HepG2 (cell line): Measurements from ENCODE around the gene SLC6A6. TPM values are rescaled to one million over a fixed set of nuclear protein-coding genes. Genes with fewer than 3 reads are reported as not detected.

Source experiments
- ATAC-seq: fragments of 200-7000 bp; cut with Tn5 transposase; 3 replicates; pipeline ENCODE4 v1.9.1; 2020; ENCODE audit warnings: mild to moderate bottlenecking, moderate library complexity
- BruUV-seq: library from RNA; stranded (reverse); fragments of 400-500 nt; replicated peaks from 2 replicates; lab custom pipeline; 2021; lab: Mats Ljungman, UMichigan
- CTCF ChIA-PET: fragments of 300-600 bp; formaldehyde crosslinking; extraction: SDS; loops from one replicate; lab custom pipeline; 2021; ENCODE audit warnings: low total read pairs, inconsistent platforms, low intra/inter-chr PET ratio; lab: Yijun Ruan, JAX
- POLR2A ChIA-PET: fragments of 350-600 bp; sonication (Branson Sonifier 250); formaldehyde crosslinking; loops from one replicate; lab custom pipeline; 2020; ENCODE audit warnings: antibody characterized with exemption, inconsistent platforms; lab: Yijun Ruan, JAX
- DNase-seq: peaks from one replicate; pipeline ENCODE4 v3.0.0-alpha.2; 2015; ENCODE audit warnings: low spot score
- FAIRE-seq: peaks from 3 replicates; lab custom pipeline; 2011; peaks lifted over from hg19 to GRCh38; lab: Jason Lieb, UNC
- H2AFZ ChIP-seq: one replicate; pipeline ENCODE4 v1.6.1; 2011; ENCODE audit warnings: low read length, inconsistent platforms
- H3K27ac ChIP-seq: fragments of 300-600 bp; 3 replicates; pipeline ENCODE4 v1.8.0; 2011; ENCODE audit warnings: mixed run types, mild to moderate bottlenecking, mixed read lengths, low read length, inconsistent platforms; ENCODE audit not compliant: insufficient read depth; ENCODE audit errors: extremely low read length
- H3K27me3 ChIP-seq, 2 experiments: fragments of 200-600 bp in 1 of 2; 2 replicates in 1 of 2; 3 replicates in 1 of 2; pipeline versions ENCODE4 v1.6.0 to v1.8.0; 2011; ENCODE audit warnings: low read length in 2 of 2, mild to moderate bottlenecking in 2 of 2, moderate library complexity in 2 of 2, inconsistent platforms in 1 of 2; ENCODE audit not compliant: insufficient read depth in 2 of 2, control insufficient read depth in 1 of 2
- H3K36me3 ChIP-seq, 2 experiments: fragments of 200-600 bp in 1 of 2; replicated peaks in 1 of 2; 2 replicates in 1 of 2; 3 replicates in 1 of 2; pipeline versions ENCODE4 v1.5.1 to v1.8.0; 2011; ENCODE audit warnings: low read length in 2 of 2, inconsistent platforms in 1 of 2; ENCODE audit not compliant: insufficient read depth in 2 of 2, control insufficient read depth in 1 of 2
- H3K4me1 ChIP-seq: 2 replicates; pipeline ENCODE4 v1.5.1; 2012; ENCODE audit warnings: low read length, inconsistent platforms; ENCODE audit not compliant: insufficient read depth
- H3K4me2 ChIP-seq: 2 replicates; pipeline ENCODE4 v1.6.0; 2011; ENCODE audit warnings: low read depth, low read length, inconsistent platforms
- H3K4me3 ChIP-seq, 3 experiments: fragments of 200-600 bp in 1 of 3; sonication (generic), shearing (Covaris generic) in 1 of 3; replicated peaks in 1 of 3; 2 replicates each; pipeline ENCODE4 v1.5.1; 2011 to 2016; ENCODE audit warnings: low read length in 3 of 3, inconsistent platforms in 2 of 3, low read depth in 2 of 3, mild to moderate bottlenecking in 2 of 3, control low read depth in 1 of 3, mixed read lengths in 1 of 3; ENCODE audit not compliant: insufficient read depth in 1 of 3
- H3K79me2 ChIP-seq: one replicate; pipeline ENCODE4 v1.6.1; 2011; ENCODE audit warnings: low read length, inconsistent platforms; ENCODE audit not compliant: insufficient read depth
- H3K9ac ChIP-seq: 2 replicates; pipeline ENCODE4 v1.6.0; 2011; ENCODE audit warnings: mild to moderate bottlenecking, low read depth, low read length, inconsistent platforms; ENCODE audit not compliant: insufficient read depth
- H3K9me3 ChIP-seq: 2 replicates; pipeline ENCODE4 v1.5.1; 2012; ENCODE audit warnings: mild to moderate bottlenecking, low read length
- H4K20me1 ChIP-seq: 2 replicates; pipeline ENCODE4 v1.6.0; 2011; ENCODE audit warnings: inconsistent platforms, mild to moderate bottlenecking, low read length, moderate library complexity; ENCODE audit not compliant: insufficient read depth
- CREB3 ChIP-seq: sonication (generic); formaldehyde crosslinking; IDR thresholded peaks from 2 replicates; pipeline ENCODE4 v1.5.0; 2020; ENCODE audit warnings: missing genetic modification reagents
- DMTF1 ChIP-seq: sonication (generic); formaldehyde crosslinking; IDR thresholded peaks from 2 replicates; pipeline ENCODE4 v1.4.0; 2020; ENCODE audit warnings: mild to moderate bottlenecking, missing genetic modification reagents
- ZNF598 ChIP-seq: sonication (generic); formaldehyde crosslinking; IDR thresholded peaks from 2 replicates; pipeline ENCODE4 v1.5.1; 2020; ENCODE audit warnings: mild to moderate bottlenecking, missing genetic modification reagents, borderline replicate concordance
- WGBS: methylation state at CpG from one replicate; pipeline ENCODE4 v1.1.6; 2017; ENCODE audit warnings: low lambda C conversion rate; 5-methylcytosine and 5-hydroxymethylcytosine counted together
- in situ Hi-C: cut with HindIII; loops from 2 replicates; pipeline ENCODE4 v1.10.0; 2017; ENCODE audit warnings: low pct_unique_long_range_greater_than_20kb; ENCODE audit not compliant: extremely low pct_ligation_motif_present
- intact Hi-C: fragments of 100-400 bp; cut with micrococcal nuclease; formaldehyde crosslinking; loops from one replicate; pipeline ENCODE4 v1.10.0; 2022; ENCODE audit not compliant: unreplicated experiment
- polyA plus RNA-seq, 8 experiments: library from polyadenylated mRNA; depleted of rRNA in 3 of 8; stranded (reverse) in 7 of 8; unstranded in 1 of 8; fragments of >200 nt; fragmentation: Illumina TruSeq in 4 of 8; extraction: Trizol in 4 of 8; gene quantifications; 2 replicates each; pipeline versions ENCODE4 v1.2.1 to v1.2.3, GENCODE V29; 2011 to 2016; ENCODE audit warnings: low read depth in 4 of 8, missing spikeins in 1 of 8, mixed read lengths in 1 of 8; ENCODE audit not compliant: insufficient read depth in 1 of 8
- total RNA-seq, 5 experiments: library from RNA; depleted of rRNA; stranded (reverse); fragments of >200 nt; fragmentation: Illumina TruSeq; extraction: Trizol; gene quantifications; 2 replicates each; pipeline ENCODE4 v1.2.3, GENCODE V29; 2016; ENCODE audit warnings: low read depth in 1 of 5
- TF ChIP-seq, protein P1 (sequence below): sonication (generic); formaldehyde crosslinking; IDR thresholded peaks from 2 replicates; pipeline ENCODE4 v1.8.0; 2022; ENCODE audit warnings: mild to moderate bottlenecking, missing genetic modification reagents

SLC6A6 gene
- total and polyA plus RNA-seq, 2 of the 13 experiments (the other 11 are each of a cell fraction or from before 2014, with no cell fraction given) = 14.1 to 20.7 TPM

DNA sequence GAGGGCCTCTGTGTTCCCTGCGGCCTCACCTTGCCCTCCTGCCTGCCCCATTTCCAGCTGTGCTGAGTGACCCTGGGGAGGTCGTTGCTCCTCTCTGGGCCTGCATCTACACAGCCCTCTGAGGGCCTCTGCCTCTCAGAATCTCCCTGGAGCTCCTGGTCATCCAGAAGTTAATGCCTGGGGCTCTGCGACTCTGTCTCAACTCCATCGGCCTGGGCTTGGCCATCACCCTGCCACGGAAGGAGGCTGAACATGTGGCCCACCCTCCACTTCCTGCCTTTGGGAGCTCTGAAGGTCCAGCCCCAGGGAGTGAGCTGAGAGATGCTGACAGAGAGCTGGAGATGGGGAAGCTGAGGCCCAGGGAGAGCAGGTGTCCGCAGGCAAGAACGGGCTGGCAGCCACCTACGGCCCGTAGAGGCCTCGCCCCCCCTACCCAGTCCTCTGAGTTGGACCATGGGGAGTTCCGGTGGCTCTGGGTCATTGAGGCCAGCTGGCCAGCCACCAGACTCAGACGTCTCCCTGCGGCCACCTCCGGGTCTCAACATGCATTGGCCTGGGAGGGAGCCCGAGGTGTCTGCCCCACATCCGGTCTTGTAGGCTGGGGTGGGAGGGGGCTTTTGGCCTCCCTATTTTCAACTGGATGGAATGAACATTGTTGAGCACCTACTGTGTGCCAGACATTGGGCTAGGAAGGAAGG lies 103.5 kb downstream of the SLC6A6 start:
- ChIA-PET POLR2A (no interaction called here), CTCF (no interaction called here)
- no TSS peak for BruUV-seq
- in situ Hi-C loops = no loop called here
- no peak overlapping the region for H3K27ac ChIP-seq
- no peaks in the 10 kb centered on the region for H3K79me2 ChIP-seq
- intact Hi-C loops = loop anchor here (5.0 kb wide), 1 partner anchor 276 kb away; no protein-coding TSS in a partner anchor
- H3K4me2 ChIP-seq = no peak overlapping the region
- ATAC-seq (no peak), DNase-seq (no peak), FAIRE-seq (no peak)
- no peaks in the 10 kb centered on the region for H4K20me1 ChIP-seq
- H3K4me1 ChIP-seq = no peaks in the 10 kb centered on the region
- no peak for TF ChIP-seq CREB3 (CRISPR knock-in tag)
- no peak for TF ChIP-seq DMTF1
- no peak for TF ChIP-seq ZNF598 (CRISPR knock-in tag)
- TF ChIP-seq, protein P1, sequence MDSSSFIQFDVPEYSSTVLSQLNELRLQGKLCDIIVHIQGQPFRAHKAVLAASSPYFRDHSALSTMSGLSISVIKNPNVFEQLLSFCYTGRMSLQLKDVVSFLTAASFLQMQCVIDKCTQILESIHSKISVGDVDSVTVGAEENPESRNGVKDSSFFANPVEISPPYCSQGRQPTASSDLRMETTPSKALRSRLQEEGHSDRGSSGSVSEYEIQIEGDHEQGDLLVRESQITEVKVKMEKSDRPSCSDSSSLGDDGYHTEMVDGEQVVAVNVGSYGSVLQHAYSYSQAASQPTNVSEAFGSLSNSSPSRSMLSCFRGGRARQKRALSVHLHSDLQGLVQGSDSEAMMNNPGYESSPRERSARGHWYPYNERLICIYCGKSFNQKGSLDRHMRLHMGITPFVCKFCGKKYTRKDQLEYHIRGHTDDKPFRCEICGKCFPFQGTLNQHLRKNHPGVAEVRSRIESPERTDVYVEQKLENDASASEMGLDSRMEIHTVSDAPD (CRISPR knock-in tag) = no peak
- H3K9ac ChIP-seq = no peak overlapping the region
- no peak overlapping the region for H3K4me3 ChIP-seq
- 53% methylated on average over 7 of the region's 16 CpGs for WGBS
- no peaks in the 10 kb centered on the region for H3K36me3 ChIP-seq
- no peaks in the 10 kb centered on the region for H3K9me3 ChIP-seq
- peaks cover 0 to 8% of the 10 kb centered on the region in 2 experiments; a peak in 3 of 5 replicates for H3K27me3 ChIP-seq
- H2AFZ ChIP-seq = no peak overlapping the region
